K562 (cell line): Measurements from ENCODE around the gene PCF11. TPM values are rescaled to one million over a fixed set of nuclear protein-coding genes. Genes with fewer than 3 reads are reported as not detected.

Source experiments
- ATAC-seq: fragments of 200-7000 bp; cut with Tn5 transposase; 3 replicates; pipeline ENCODE4 v1.9.1; 2020; ENCODE audit warnings: moderate library complexity
- BruUV-seq: library from RNA; stranded (reverse); fragments of 400-500 nt; replicated peaks from 2 replicates; lab custom pipeline; 2021; lab: Mats Ljungman, UMichigan
- CTCF ChIA-PET: fragments of 300-600 bp; formaldehyde crosslinking; extraction: SDS; loops from one replicate; lab custom pipeline; 2021; ENCODE audit warnings: low intra/inter-chr PET ratio; lab: Yijun Ruan, JAX
- POLR2A ChIA-PET: fragments of 300-600, 350-650 bp; sonication (Branson Sonifier 250); formaldehyde crosslinking; extraction: SDS; loops from one replicate; lab custom pipeline; 2021; ENCODE audit warnings: antibody characterized with exemption, inconsistent platforms; lab: Yijun Ruan, JAX
- DNase-seq, 4 experiments: peaks; one replicate each; pipeline versions ENCODE4 v3.0.0 to v3.0.0-alpha.2; 2011 to 2018; ENCODE audit warnings: low spot score in 3 of 4, mixed read lengths in 3 of 4; ENCODE audit errors: extremely low read depth in 1 of 4
- FAIRE-seq: peaks from 2 replicates; lab custom pipeline; 2011; peaks lifted over from hg19 to GRCh38; lab: Jason Lieb, UNC
- H2AFZ ChIP-seq: 2 replicates; pipeline ENCODE4 v1.6.0; 2011; ENCODE audit warnings: low read depth, low read length, control low read depth, inconsistent platforms
- H3K27ac ChIP-seq: fragments of 200-600 bp; 3 replicates; pipeline ENCODE4 v1.8.0; 2011; ENCODE audit warnings: low read depth, mild to moderate bottlenecking, control low read depth, inconsistent platforms, low read length, moderate library complexity, mixed read lengths; ENCODE audit errors: extremely low read depth
- H3K27me3 ChIP-seq, 2 experiments: fragments of 300-600 bp in 1 of 2; 2 replicates in 1 of 2; 3 replicates in 1 of 2; pipeline versions ENCODE4 v1.6.0 to v1.8.0; 2011; ENCODE audit warnings: inconsistent platforms in 2 of 2, low read length in 2 of 2, mild to moderate bottlenecking in 1 of 2, mixed read lengths in 1 of 2, moderate library complexity in 1 of 2; ENCODE audit not compliant: control insufficient read depth in 2 of 2, insufficient read depth in 2 of 2
- H3K36me3 ChIP-seq: fragments of 300-600 bp; 3 replicates; pipeline ENCODE4 v1.8.0; 2011; ENCODE audit warnings: mild to moderate bottlenecking, low read length, inconsistent platforms; ENCODE audit not compliant: control insufficient read depth, insufficient read depth
- H3K4me1 ChIP-seq, 2 experiments: fragments of 200-600 bp in 1 of 2; replicated peaks in 1 of 2; 2 replicates in 1 of 2; 3 replicates in 1 of 2; pipeline versions ENCODE4 v1.5.1 to v1.8.0; 2011; ENCODE audit warnings: inconsistent platforms in 2 of 2, low read length in 2 of 2, mild to moderate bottlenecking in 1 of 2, mixed read lengths in 1 of 2, moderate library complexity in 1 of 2; ENCODE audit not compliant: control insufficient read depth in 2 of 2, insufficient read depth in 2 of 2
- H3K4me2 ChIP-seq: 2 replicates; pipeline ENCODE4 v1.6.1; 2011; ENCODE audit warnings: low read length, control low read depth, inconsistent platforms, mixed read lengths; ENCODE audit not compliant: insufficient read depth
- H3K4me3 ChIP-seq: fragments of 200-600 bp; sonication (generic), shearing (Covaris generic); 2 replicates; pipeline ENCODE4 v1.5.1; 2016; ENCODE audit warnings: control low read depth, inconsistent platforms
- H3K79me2 ChIP-seq: fragments of 200-600 bp; 3 replicates; pipeline ENCODE4 v1.8.0; 2011; ENCODE audit warnings: low read length, inconsistent platforms; ENCODE audit not compliant: control insufficient read depth, insufficient read depth
- H3K9ac ChIP-seq, 2 experiments: 2 replicates each; pipeline versions ENCODE4 v1.6.0 to v1.6.1; 2011; ENCODE audit warnings: low read depth in 2 of 2, low read length in 2 of 2, control low read depth in 1 of 2, inconsistent platforms in 1 of 2, mild to moderate bottlenecking in 1 of 2, mixed read lengths in 1 of 2; ENCODE audit not compliant: insufficient read depth in 1 of 2
- H3K9me1 ChIP-seq: one replicate; pipeline ENCODE4 v1.6.0; 2011; ENCODE audit warnings: inconsistent platforms, mild to moderate bottlenecking, low read length, moderate library complexity; ENCODE audit not compliant: control insufficient read depth, insufficient read depth
- H3K9me3 ChIP-seq: replicated peaks from 2 replicates; pipeline ENCODE4 v1.5.1; 2011; ENCODE audit warnings: low read depth, low read length, inconsistent platforms; ENCODE audit not compliant: control insufficient read depth, insufficient read depth
- H4K20me1 ChIP-seq: replicated peaks from 2 replicates; pipeline ENCODE4 v1.6.1; 2011; ENCODE audit warnings: low read length, inconsistent platforms, mixed read lengths; ENCODE audit not compliant: control insufficient read depth, insufficient read depth
- CEBPG ChIP-seq, 3 experiments: fragments of 200-800 bp in 1 of 3; sonication (Bioruptor generic) in 1 of 3; sonication (generic) in 1 of 3; formaldehyde crosslinking in 1 of 3; IDR thresholded peaks in 2 of 3; conservative IDR thresholded peaks in 1 of 3; 2 replicates each; pipeline versions ENCODE4 v1.6.1 to v1.8.0; 2016 to 2022; ENCODE audit warnings: missing compliant biosample characterization in 2 of 3, missing genetic modification characterization in 2 of 3, mild to moderate bottlenecking in 1 of 3, missing genetic modification reagents in 1 of 3
- EHMT2 ChIP-seq: fragments of 450-650 bp; IDR thresholded peaks from 2 replicates; pipeline ENCODE4 v1.6.1; 2018; ENCODE audit warnings: antibody characterized with exemption
- FOXM1 ChIP-seq, 2 experiments: fragments of 450-650 bp in 1 of 2; sonication (generic) in 1 of 2; formaldehyde crosslinking in 1 of 2; IDR thresholded peaks; 2 replicates each; pipeline versions ENCODE4 v1.6.1 to v1.9.0; 2017 to 2022; ENCODE audit warnings: low read depth in 2 of 2, mild to moderate bottlenecking in 2 of 2, missing genetic modification reagents in 1 of 2, moderate library complexity in 1 of 2
- HMG20A ChIP-seq: fragments of 450-650 bp; formaldehyde crosslinking; conservative IDR thresholded peaks from 2 replicates; pipeline ENCODE4 v1.4.0; 2020; ENCODE audit warnings: mild to moderate bottlenecking, mixed read lengths
- NFRKB ChIP-seq: fragments of 450-650 bp; IDR thresholded peaks from 2 replicates; pipeline ENCODE4 v1.6.1; 2016; ENCODE audit warnings: low read depth
- PRDM10 ChIP-seq: fragments of 450-650 bp; IDR thresholded peaks from 2 replicates; pipeline ENCODE4 v1.6.1; 2018; ENCODE audit not compliant: partially characterized antibody
- SIN3A ChIP-seq, 2 experiments: fragments of 150-350 bp in 1 of 2; IDR thresholded peaks; 2 replicates each; pipeline ENCODE4 v1.6.1; 2011 to 2016; ENCODE audit warnings: borderline replicate concordance in 2 of 2, low read depth in 2 of 2, low read length in 2 of 2, mild to moderate bottlenecking in 2 of 2, moderate library complexity in 2 of 2; ENCODE audit not compliant: control insufficient read depth in 1 of 2
- XRCC3 ChIP-seq: fragments of 450-650 bp; IDR thresholded peaks from 2 replicates; pipeline ENCODE4 v1.6.1; 2017; ENCODE audit warnings: mild to moderate bottlenecking, moderate library complexity
- ZBTB1 ChIP-seq: sonication (generic); formaldehyde crosslinking; IDR thresholded peaks from 2 replicates; pipeline ENCODE4 v1.8.1; 2023; ENCODE audit warnings: missing genetic modification reagents, low read depth, mild to moderate bottlenecking, borderline replicate concordance
- ZNF175 ChIP-seq: fragments of 200-800 bp; sonication (Bioruptor generic); IDR thresholded peaks from 2 replicates; pipeline ENCODE4 v1.6.1; 2016; ENCODE audit warnings: low read depth, mild to moderate bottlenecking, missing genetic modification characterization, missing compliant biosample characterization
- WGBS: fragments of 100-300 bp; shearing (Covaris generic); methylation state at CpG from one replicate; pipeline ENCODE4 v1.1.6; 2016; ENCODE audit warnings: low coverage, mixed read lengths; ENCODE audit not compliant: insufficient coverage; ENCODE audit errors: missing lambda C conversion rate; 5-methylcytosine and 5-hydroxymethylcytosine counted together
- in situ Hi-C: fragments of 300-500 bp; cut with MboI; formaldehyde crosslinking; loops from 4 replicates; pipeline ENCODE4 v1.15.0; 2018; ENCODE audit warnings: inconsistent platforms, mixed read lengths
- intact Hi-C: fragments of 100-400 bp; cut with micrococcal nuclease; formaldehyde crosslinking; loops from 2 replicates; pipeline ENCODE4 v1.14.2; 2022
- polyA plus RNA-seq, 8 experiments: library from polyadenylated mRNA; depleted of rRNA in 4 of 8; stranded (reverse) in 5 of 8; unstranded in 3 of 8; fragments of >200 nt; fragmentation: Nextera tagmentation in 2 of 8; fragmentation: Illumina TruSeq in 1 of 8; extraction: Ambion mirVana in 2 of 8; extraction: Trizol in 1 of 8; gene quantifications; 2 replicates each; pipeline versions ENCODE4 v1.2.1 to v1.2.3, GENCODE V29; 2011 to 2014; ENCODE audit warnings: inconsistent platforms in 1 of 8, missing spikeins in 1 of 8
- total RNA-seq, 7 experiments: library from RNA; depleted of rRNA in 6 of 7; stranded (reverse); fragments of >200 nt in 6 of 7; fragmentation: Illumina TruSeq in 2 of 7; extraction: Trizol in 2 of 7; gene quantifications; 2 replicates each; pipeline versions ENCODE4 v1.2.1 to v1.2.3, GENCODE V29; 2011 to 2021; ENCODE audit warnings: low replicate concordance in 1 of 7

PCF11 gene
- total and polyA plus RNA-seq, 9 of the 15 experiments (the other 6 are each of a cell fraction or from before 2014, with no cell fraction given) = 9.3 to 91.6 (median 54.4) TPM

GRCh38 chr11:83191986-83192385, 35.1 kb downstream of the PCF11 start (continued):
- TF ChIP-seq SIN3A (IDR thresholded peaks at IDR 0.05; ENCODE audit: borderline replicate concordance in 2 of 2, control insufficient read depth in 1 of 2, low read depth in 2 of 2, low read length in 2 of 2) = peak in 1 of 2 experiments; percentile 16; a peak in 2 of 4 replicates
- no peak for TF ChIP-seq XRCC3
- TF ChIP-seq, all 486 proteins: peak for 36

- no peak for ATAC-seq
- Histone ChIP-seq H2AFZ (peak overlapping the region; percentile 94; the same call in 1 of the 2 replicates), H3K79me2 (peaks cover 29% of the 10 kb centered on the region), H3K36me3 (peaks cover 45% of the 10 kb centered on the region), H3K27ac (peak overlapping the region; percentile 92), H3K9me1 (no peaks in the 10 kb centered on the region), H3K4me3 (peak overlapping the region; percentile 82), H3K4me2 (peak overlapping the region; percentile 94), H4K20me1 (no peaks in the 10 kb centered on the region), H3K27me3 (no peaks in the 10 kb centered on the region), H3K9ac (peak overlapping the region; percentile 95 to 96), H3K9me3 (no peaks in the 10 kb centered on the region), H3K4me1 (peaks cover 8 to 10% of the 10 kb centered on the region in 2 experiments; a peak in 3 of 5 replicates)
- TF ChIP-seq EHMT2 = no peak
- peak; percentile 16 for TF ChIP-seq PRDM10
- TF ChIP-seq NFRKB = peak; percentile 16; the same call in 1 of the 2 replicates
- 0 out of 2 replicates have a peak, but pooled peaks have one; percentile 10 for TF ChIP-seq CEBPG (CRISPR knock-in tag; IDR thresholded peaks at IDR 0.05)
- peak in 1 of 2 experiments; percentile 56; a peak in 2 of 4 replicates for TF ChIP-seq CEBPG (tag; conservative IDR thresholded peaks at IDR 0.05 in 1 of 2, IDR thresholded peaks at IDR 0.05 in 1 of 2)
- no peak for TF ChIP-seq FOXM1 (IDR thresholded peaks at IDR 0.05; ENCODE audit: low read depth)
- no peak for TF ChIP-seq FOXM1 (CRISPR knock-in tag; IDR thresholded peaks at IDR 0.05; ENCODE audit: low read depth)
- no peak for TF ChIP-seq ZBTB1 (CRISPR knock-in tag)
- 0 out of 2 replicates have a peak, but pooled peaks have one; percentile 40 for TF ChIP-seq ZNF175 (CRISPR knock-in tag)
- TF ChIP-seq HMG20A (CRISPR knock-in tag) = no peak
- no peak for FAIRE-seq
- POLR2A ChIA-PET = interaction anchor here (0.7 to 0.8 kb wide), 2 partner anchors 100 to 474 kb away, joined by 3 to 4 read pairs; no protein-coding TSS in a partner anchor
- in situ Hi-C loops (no loop called here), intact Hi-C loops (loop anchor here (2.0 to 10.0 kb wide), 3 partner anchors 36 to 288 kb away; partner anchors contain the start of genes DDIAS, PCF11 and PRCP)
- CTCF ChIA-PET = no interaction called here
- WGBS = 1% methylated on average over 8 of the region's 8 CpGs
- no peak for DNase-seq
- BruUV-seq = no TSS peak
These were observed 35.8 kb downstream of the PCF11 start for GRCh38 chr11:83192606-83193245.
